Prostate gland (tissue), 2 donors: Measurements from ENCODE around the gene CSTPP1. TPM values are rescaled to one million over a fixed set of nuclear protein-coding genes. Genes with fewer than 3 reads are reported as not detected.

ENCODE experiments used
- DNase-seq: peaks from one replicate; pipeline ENCODE4 v3.0.0-alpha.2; 2019; ENCODE audit warnings: low spot score
- H3K27ac ChIP-seq, 2 donors: fragments of 200-600 bp; sonication (generic); 2 replicates each; pipeline ENCODE4 v1.5.1; 2017 to 2019
- H3K27me3 ChIP-seq: fragments of 200-600 bp; sonication (generic); replicated peaks from 2 replicates; pipeline ENCODE4 v1.5.1; 2019; ENCODE audit not compliant: insufficient read depth
- H3K36me3 ChIP-seq, 2 donors: fragments of 200-600 bp; sonication (generic); 1 replicate in 1 of 2; 2 replicates in 1 of 2; pipeline versions ENCODE4 v1.5.1 to v1.8.1; 2017 to 2019
- H3K4me1 ChIP-seq: fragments of 200-600 bp; sonication (generic); replicated peaks from 2 replicates; pipeline ENCODE4 v1.5.1; 2019
- H3K4me3 ChIP-seq, 2 donors: fragments of 200-600 bp; sonication (generic); 2 replicates each; pipeline ENCODE4 v1.5.1; 2017 to 2019
- H3K9me3 ChIP-seq: fragments of 200-600 bp; sonication (generic); 2 replicates; pipeline ENCODE4 v1.5.1; 2017
- CTCF ChIP-seq, 4 experiments: fragments of 200-600 bp in 2 of 4; fragments of 450-650 bp in 2 of 4; sonication (generic) in 2 of 4; IDR thresholded peaks; 1 replicate in 3 of 4; 2 replicates in 1 of 4; pipeline ENCODE4 v1.5.1; 2016 to 2019; ENCODE audit warnings: antibody characterized with exemption in 4 of 4, mild to moderate bottlenecking in 2 of 4, moderate library complexity in 2 of 4
- POLR2A ChIP-seq: fragments of 450-650 bp; IDR thresholded peaks from one replicate; pipeline ENCODE4 v1.6.1; 2016; ENCODE audit warnings: antibody characterized with exemption, mild to moderate bottlenecking
- POLR2AphosphoS5 ChIP-seq: sonication (generic); formaldehyde crosslinking; IDR thresholded peaks from one replicate; pipeline ENCODE4 v1.6.1; 2017; ENCODE audit warnings: antibody characterized with exemption
- WGBS: methylation state at CpG from one replicate; pipeline ENCODE4 v1.1.5; 2018; 5-methylcytosine and 5-hydroxymethylcytosine counted together
- intact Hi-C: fragments of 100-400 bp; cut with DNase I; formaldehyde crosslinking; loops from one replicate; pipeline ENCODE4 v1.14.2; 2022
- total RNA-seq, 2 donors: library from RNA; depleted of rRNA; stranded (reverse); fragments of >200 nt; gene quantifications; one replicate each; pipeline ENCODE4 v1.1.0, GENCODE V29; 2016

CSTPP1 gene
- total RNA-seq, 2 donors from 2014 or later: 28.5 to 47.0 TPM

- no peak overlapping the region for H3K27ac ChIP-seq
- DNase-seq: no peak
- no peaks in the 10 kb centered on the region for H3K4me1 ChIP-seq
- intact Hi-C loops: no loop called here
- no peaks in the 10 kb centered on the region for H3K27me3 ChIP-seq
- H3K9me3 ChIP-seq: no peaks in the 10 kb centered on the region
- WGBS: 84% methylated on average over 9 of the region's 9 CpGs
- H3K36me3 ChIP-seq: no peaks in the 10 kb centered on the region
- no peak overlapping the region for H3K4me3 ChIP-seq
- TF ChIP-seq POLR2AphosphoS5 (no peak), CTCF (IDR thresholded peaks at IDR 0.05) (no peak), POLR2A (no peak)
Measured at GRCh38 chr11:47028195-47029093, 91.9 kb downstream of the CSTPP1 start.

GRCh38 chr11:47033439-47033838 is 96.9 kb downstream of the CSTPP1 start:
- Histone ChIP-seq H3K9me3 (no peaks in the 10 kb centered on the region), H3K4me1 (no peaks in the 10 kb centered on the region), H3K27ac (no peak overlapping the region), H3K27me3 (no peaks in the 10 kb centered on the region), H3K36me3 (no peaks in the 10 kb centered on the region), H3K4me3 (no peak overlapping the region)
- 75% methylated on average over 2 of the region's 2 CpGs for WGBS
- no peak for DNase-seq
- TF ChIP-seq CTCF (IDR thresholded peaks at IDR 0.05): no peak
- TF ChIP-seq POLR2A: no peak
- no peak for TF ChIP-seq POLR2AphosphoS5
- intact Hi-C loops: no loop called here

- intact Hi-C loops: no loop called here
- no peak overlapping the region for H3K27ac ChIP-seq
- H3K4me1 ChIP-seq: no peaks in the 10 kb centered on the region
- H3K27me3 ChIP-seq: no peaks in the 10 kb centered on the region
- no peaks in the 10 kb centered on the region for H3K36me3 ChIP-seq
- TF ChIP-seq CTCF (IDR thresholded peaks at IDR 0.05) (no peak), POLR2A (no peak), POLR2AphosphoS5 (no peak)
- no peak overlapping the region for H3K4me3 ChIP-seq
- no peak for DNase-seq
- no peaks in the 10 kb centered on the region for H3K9me3 ChIP-seq
Measured at GRCh38 chr11:47034091-47034490, 97.5 kb downstream of the CSTPP1 start.

- H3K4me1 ChIP-seq: no peaks in the 10 kb centered on the region
- H3K9me3 ChIP-seq: no peaks in the 10 kb centered on the region
- H3K4me3 ChIP-seq: no peak overlapping the region
- no peak overlapping the region for H3K27ac ChIP-seq
- TF ChIP-seq CTCF (IDR thresholded peaks at IDR 0.05): no peak
- no peak for TF ChIP-seq POLR2AphosphoS5
- no peak for TF ChIP-seq POLR2A
- no peaks in the 10 kb centered on the region for H3K36me3 ChIP-seq
- WGBS: 93% methylated on average over 5 of the region's 5 CpGs
- no peak for DNase-seq
- H3K27me3 ChIP-seq: no peaks in the 10 kb centered on the region
- intact Hi-C loops: no loop called here
Measured at GRCh38 chr11:47035108-47035507, 98.5 kb downstream of the CSTPP1 start.

GRCh38 chr11:47044119-47044518 is 107.6 kb downstream of the CSTPP1 start:
- TF ChIP-seq CTCF (IDR thresholded peaks at IDR 0.05) (no peak), POLR2A (no peak), POLR2AphosphoS5 (no peak)
- Histone ChIP-seq H3K4me3 (no peak overlapping the region), H3K27ac (no peak overlapping the region), H3K9me3 (no peaks in the 10 kb centered on the region), H3K27me3 (no peaks in the 10 kb centered on the region), H3K4me1 (no peaks in the 10 kb centered on the region), H3K36me3 (no peaks in the 10 kb centered on the region)
- WGBS: 97% methylated on average over 6 of the region's 6 CpGs
- no peak for DNase-seq
- intact Hi-C loops: no loop called here
